ENCODE results near the gene MCAT.

Gene MCAT

GRCh38 chr22:43142880-43143562, at the start of gene MCAT:
MCAT (minus strand) TSS chr22:43143398; CDS start chr22:43143348, 50 bp downstream.
- DNase-seq = peak; percentile 73

- no peak for DNase-seq
Observed at GRCh38 chr22:43191831-43192230, 48.6 kb upstream of the MCAT start.

GRCh38 chr22:43188829-43189545, 45.8 kb upstream of the MCAT start:
- no peak for DNase-seq

- DNase-seq = peak; percentile 95
Observed at GRCh38 chr22:43187171-43188099, 44.2 kb upstream of the MCAT start.

GRCh38 chr22:43186272-43187170, 43.3 kb upstream of the MCAT start, which contains the start of gene TTLL12:
TTLL12 (minus strand) TSS chr22:43187134; CDS start chr22:43187069, 65 bp downstream.
- peak; percentile 66 for DNase-seq

- DNase-seq = peak; percentile 48
Observed at GRCh38 chr22:43185860-43186261, 42.7 kb upstream of the MCAT start.

- peak; percentile 32 for DNase-seq
Observed at GRCh38 chr22:43183496-43184277, 40.5 kb upstream of the MCAT start.

- no peak for DNase-seq
Observed at GRCh38 chr22:43182726-43183125, 39.5 kb upstream of the MCAT start.

GRCh38 chr22:43182118-43182517, 38.9 kb upstream of the MCAT start:
- DNase-seq = no peak

- no peak for DNase-seq
Observed at GRCh38 chr22:43181321-43182076, 38.3 kb upstream of the MCAT start.

- DNase-seq = no peak
Observed at GRCh38 chr22:43180670-43181069, 37.5 kb upstream of the MCAT start.

- no peak for DNase-seq
Observed at GRCh38 chr22:43179911-43180195, 36.7 kb upstream of the MCAT start.

GRCh38 chr22:43179146-43179910, 36.1 kb upstream of the MCAT start:
- no peak for DNase-seq

GRCh38 chr22:43177479-43177878, 34.3 kb upstream of the MCAT start:
- no peak for DNase-seq

- no peak for DNase-seq
Observed at GRCh38 chr22:43176090-43176489, 32.9 kb upstream of the MCAT start.

- no peak for DNase-seq
Observed at GRCh38 chr22:43174941-43175531, 31.8 kb upstream of the MCAT start.

GRCh38 chr22:43173976-43174720, 30.9 kb upstream of the MCAT start:
- DNase-seq = no peak

GRCh38 chr22:43173566-43173965, 30.4 kb upstream of the MCAT start:
- DNase-seq = no peak

GRCh38 chr22:43172191-43172590, 29.0 kb upstream of the MCAT start:
- DNase-seq = no peak
